HEK293T (cell line): ENCODE data around the gene OR6B3.

Experiments used
- CTCF ChIA-PET: fragments of 350-600 bp; formaldehyde crosslinking; extraction: SDS; loops from one replicate; lab custom pipeline; 2021; ENCODE audit warnings: antibody characterized with exemption, inconsistent platforms; lab: Yijun Ruan, JAX
- POLR2A ChIA-PET: fragments of 350-600 bp; formaldehyde crosslinking; extraction: SDS; loops from one replicate; lab custom pipeline; 2020; ENCODE audit warnings: antibody characterized with exemption, inconsistent platforms; lab: Yijun Ruan, JAX
- DNase-seq: peaks from one replicate; pipeline ENCODE4 v3.0.0; 2012; ENCODE audit warnings: mixed read lengths; ENCODE audit errors: extremely low spot score
- ARNT ChIP-seq: fragments of 450-650 bp; IDR thresholded peaks from 2 replicates; pipeline ENCODE4 v1.6.1; 2017; ENCODE audit warnings: mild to moderate bottlenecking
- BHLHE40 ChIP-seq: fragments of 450-650 bp; IDR thresholded peaks from 2 replicates; pipeline ENCODE4 v1.6.1; 2016; ENCODE audit warnings: mild to moderate bottlenecking, moderate library complexity, borderline replicate concordance
- CTBP1 ChIP-seq: fragments of 450-650 bp; IDR thresholded peaks from 2 replicates; pipeline ENCODE4 v1.6.1; 2016; ENCODE audit warnings: borderline replicate concordance
- ELF4 ChIP-seq: fragments of 450-650 bp; IDR thresholded peaks from 2 replicates; pipeline ENCODE4 v1.6.1; 2017; ENCODE audit warnings: antibody characterized with exemption
- FOXA1 ChIP-seq: fragments of 450-650 bp; IDR thresholded peaks from 2 replicates; pipeline ENCODE4 v1.6.1; 2016; ENCODE audit warnings: mild to moderate bottlenecking
- FOXK2 ChIP-seq: fragments of 450-650 bp; IDR thresholded peaks from 2 replicates; pipeline ENCODE4 v1.6.1; 2016; ENCODE audit warnings: mild to moderate bottlenecking
- FOXM1 ChIP-seq: fragments of 450-650 bp; IDR thresholded peaks from 2 replicates; pipeline ENCODE4 v1.6.1; 2017; ENCODE audit warnings: mild to moderate bottlenecking, borderline replicate concordance
- HDGF ChIP-seq: fragments of 450-650 bp; IDR thresholded peaks from 2 replicates; pipeline ENCODE4 v1.6.1; 2017; ENCODE audit warnings: antibody characterized with exemption, borderline replicate concordance
- L3MBTL2 ChIP-seq: fragments of 450-650 bp; conservative IDR thresholded peaks from 2 replicates; pipeline ENCODE4 v1.6.1; 2016; ENCODE audit warnings: mild to moderate bottlenecking
- LEF1 ChIP-seq: fragments of 450-650 bp; IDR thresholded peaks from 2 replicates; pipeline ENCODE4 v1.6.1; 2017; ENCODE audit warnings: mild to moderate bottlenecking, borderline replicate concordance
- NFRKB ChIP-seq: fragments of 450-650 bp; IDR thresholded peaks from 2 replicates; pipeline ENCODE4 v1.6.1; 2016; ENCODE audit warnings: mild to moderate bottlenecking, moderate library complexity
- SP1 ChIP-seq: fragments of 450-650 bp; IDR thresholded peaks from 2 replicates; pipeline ENCODE4 v1.6.1; 2017
- SUZ12 ChIP-seq: fragments of 450-650 bp; IDR thresholded peaks from 2 replicates; pipeline ENCODE4 v1.6.1; 2016; ENCODE audit warnings: mild to moderate bottlenecking
- TARDBP ChIP-seq: fragments of 450-650 bp; IDR thresholded peaks from 2 replicates; pipeline ENCODE4 v1.6.1; 2016
- ZNF384 ChIP-seq: fragments of 450-650 bp; IDR thresholded peaks from 2 replicates; pipeline ENCODE4 v1.6.1; 2016
- TF ChIP-seq, protein P1 (sequence below): fragments of 450-650 bp; IDR thresholded peaks from 2 replicates; pipeline ENCODE4 v1.6.1; 2016

Gene OR6B3

DNA sequence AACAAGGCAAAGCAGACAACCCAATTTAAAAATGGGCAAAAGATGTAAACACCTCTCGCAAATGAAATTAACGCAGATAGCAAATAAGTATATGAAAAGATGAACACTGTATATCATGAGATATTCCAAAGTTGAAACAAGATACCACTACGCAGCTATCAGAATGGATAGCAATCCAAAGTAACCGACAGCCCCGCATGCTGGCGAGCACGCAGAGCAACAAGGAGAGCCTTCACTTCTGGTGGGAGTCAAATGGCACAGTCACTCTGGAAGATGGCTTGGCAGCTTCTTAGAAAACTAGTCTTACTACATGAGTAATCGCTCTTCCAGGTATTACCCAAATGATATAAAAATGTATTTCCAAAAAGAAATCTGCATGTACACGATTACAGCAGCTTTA, 29.5 kb downstream of the OR6B3 start:
- POLR2A ChIA-PET = no interaction called here
- peak; percentile 34 for DNase-seq
- no peak for TF ChIP-seq FOXK2
- TF ChIP-seq ARNT = no peak
- no peak for TF ChIP-seq ZNF384
- TF ChIP-seq FOXA1 = no peak
- TF ChIP-seq LEF1 = no peak
- TF ChIP-seq BHLHE40 = no peak
- no peak for TF ChIP-seq FOXM1
- TF ChIP-seq ELF4 = no peak
- no peak for TF ChIP-seq HDGF
- no peak for TF ChIP-seq SP1
- TF ChIP-seq L3MBTL2 = no peak
- TF ChIP-seq TARDBP = no peak
- no peak for TF ChIP-seq CTBP1
- TF ChIP-seq, protein P1, sequence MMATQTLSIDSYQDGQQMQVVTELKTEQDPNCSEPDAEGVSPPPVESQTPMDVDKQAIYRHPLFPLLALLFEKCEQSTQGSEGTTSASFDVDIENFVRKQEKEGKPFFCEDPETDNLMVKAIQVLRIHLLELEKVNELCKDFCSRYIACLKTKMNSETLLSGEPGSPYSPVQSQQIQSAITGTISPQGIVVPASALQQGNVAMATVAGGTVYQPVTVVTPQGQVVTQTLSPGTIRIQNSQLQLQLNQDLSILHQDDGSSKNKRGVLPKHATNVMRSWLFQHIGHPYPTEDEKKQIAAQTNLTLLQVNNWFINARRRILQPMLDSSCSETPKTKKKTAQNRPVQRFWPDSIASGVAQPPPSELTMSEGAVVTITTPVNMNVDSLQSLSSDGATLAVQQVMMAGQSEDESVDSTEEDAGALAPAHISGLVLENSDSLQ = no peak
- TF ChIP-seq NFRKB = no peak
- no peak for TF ChIP-seq SUZ12
- CTCF ChIA-PET = no interaction called here

DNA sequence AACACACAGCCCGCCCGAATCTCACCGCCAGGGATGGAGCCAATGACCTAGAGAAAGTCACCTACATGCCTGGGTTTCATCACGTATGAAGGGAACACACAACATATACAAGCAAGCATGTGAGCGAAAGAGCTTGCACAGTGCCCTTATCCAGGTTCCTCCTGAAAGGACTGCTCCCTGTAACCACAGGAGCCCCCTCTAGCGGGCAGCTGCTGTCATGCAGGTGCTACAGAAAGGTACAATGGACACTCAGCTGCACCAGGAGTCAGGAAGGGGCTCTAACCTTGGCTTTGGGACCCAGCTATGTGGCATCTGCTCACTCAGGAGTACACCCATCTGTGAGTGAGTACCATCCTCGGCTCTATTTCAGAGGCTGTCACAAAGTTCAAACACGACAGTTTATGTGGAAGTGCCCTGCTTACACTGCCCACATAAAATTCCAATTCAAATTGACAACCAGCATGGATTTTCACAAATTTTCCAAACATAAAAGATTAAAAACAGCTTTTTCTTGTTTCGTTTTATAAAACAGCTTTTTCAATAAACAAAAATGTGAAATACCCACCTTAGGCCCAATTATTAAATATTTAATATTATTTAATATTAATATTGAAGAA, 31.7 kb downstream of the OR6B3 start:
- ChIA-PET POLR2A (no interaction called here), CTCF (interaction anchor here (0.6 to 1.0 kb wide), 4 partner anchors 9 to 21 kb away, joined by 3 to 5 read pairs (median 4); partner anchors contain the start of gene OR6B2)
- peak; percentile 71 for DNase-seq
- TF ChIP-seq L3MBTL2 (no peak), TARDBP (no peak), NFRKB (no peak), CTBP1 (no peak), FOXK2 (no peak), ZNF384 (no peak), FOXM1 (no peak), ARNT (no peak), HDGF (no peak)

DNA sequence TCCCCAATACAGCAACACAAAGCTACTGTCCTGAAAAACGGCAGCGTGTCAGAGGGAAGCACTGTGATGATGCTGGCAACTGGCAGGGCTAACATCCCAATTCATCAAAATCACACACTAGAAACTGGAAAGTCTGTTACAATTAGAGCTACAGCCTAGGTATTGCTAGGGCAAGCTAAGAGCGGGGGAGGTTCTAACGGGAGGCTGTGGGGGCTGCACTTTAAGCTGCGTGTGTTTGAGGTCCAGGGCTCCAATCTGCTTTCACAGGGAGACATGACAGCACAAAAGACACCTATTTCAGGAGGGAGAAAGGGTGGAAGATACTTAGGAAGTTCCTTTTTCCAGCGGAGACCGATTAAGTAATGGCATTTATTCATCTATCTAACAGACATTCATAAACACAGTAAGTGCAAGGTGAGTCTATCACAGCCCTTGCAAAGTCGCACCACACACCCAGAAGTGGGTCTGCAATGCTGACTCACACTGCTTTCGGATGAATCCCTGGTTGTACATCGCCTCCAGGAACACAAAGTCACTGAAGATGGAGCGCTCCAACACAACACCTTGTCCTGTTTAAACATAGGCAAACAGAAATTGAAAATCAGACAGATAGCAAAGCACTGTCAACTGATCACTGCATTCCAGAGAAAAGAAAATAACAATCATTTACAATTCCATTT, 35.1 kb downstream of the OR6B3 start:
- CTCF ChIA-PET = no interaction called here
- POLR2A ChIA-PET = no interaction called here
- no peak for DNase-seq
- TF ChIP-seq, protein P1 = no peak
- no peak for TF ChIP-seq TARDBP

DNA sequence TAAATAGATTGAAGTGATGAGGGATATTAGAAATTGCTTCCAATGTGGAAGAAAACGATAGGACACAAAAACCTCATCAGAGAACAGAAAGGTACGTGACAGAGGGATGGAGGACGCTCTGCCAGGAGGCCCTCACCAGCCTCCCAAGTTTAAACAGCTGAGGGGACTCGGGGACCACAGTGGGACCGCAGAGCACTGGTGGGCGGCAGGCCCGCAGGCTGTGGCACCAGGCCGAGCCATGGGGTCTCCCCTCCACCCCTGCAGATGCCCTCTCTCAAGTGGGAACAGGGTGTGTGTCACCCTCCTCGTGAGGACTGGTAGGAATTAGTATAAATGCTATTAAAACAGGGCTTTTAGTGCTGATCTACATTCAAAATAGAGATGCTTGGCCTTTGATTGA, 39.0 kb downstream of the OR6B3 start:
- ChIA-PET POLR2A (no interaction called here), CTCF (no interaction called here)
- TF ChIP-seq BHLHE40 (no peak), ARNT (no peak), HDGF (no peak), FOXA1 (no peak), ELF4 (no peak), SUZ12 (no peak), TARDBP (no peak), NFRKB (no peak), FOXM1 (no peak), SP1 (no peak), CTBP1 (no peak), FOXK2 (no peak), L3MBTL2 (no peak), LEF1 (no peak), ZNF384 (no peak)
- TF ChIP-seq, protein P1 = no peak
- no peak for DNase-seq

DNA sequence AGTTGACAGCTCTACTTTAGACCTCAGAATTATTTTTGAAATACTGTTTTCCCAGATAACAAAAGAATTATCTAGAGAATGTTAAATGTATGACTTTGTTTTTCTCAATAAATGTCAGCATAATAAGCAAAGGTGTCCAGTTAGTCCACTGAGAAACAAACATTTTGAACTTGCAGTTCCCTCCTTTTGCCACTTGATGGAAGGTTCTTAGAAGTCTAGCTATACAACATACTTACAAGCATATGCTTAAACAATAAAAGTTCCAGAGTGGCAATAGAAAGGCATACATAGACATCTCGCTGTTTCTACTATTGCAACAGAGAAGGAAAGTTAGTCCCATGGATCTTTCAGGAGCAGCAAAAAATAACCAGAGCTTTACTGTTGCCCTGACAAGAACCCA, 40.0 kb downstream of the OR6B3 start:
- TF ChIP-seq NFRKB (no peak), FOXM1 (no peak), L3MBTL2 (no peak), ELF4 (no peak), FOXA1 (no peak), SUZ12 (no peak), FOXK2 (no peak), ARNT (no peak), LEF1 (no peak), TARDBP (no peak), HDGF (no peak), BHLHE40 (no peak), ZNF384 (no peak), CTBP1 (no peak), SP1 (no peak)
- TF ChIP-seq, protein P1 = no peak
- POLR2A ChIA-PET = interaction anchor here (1.2 kb wide), 1 partner anchor 12 kb away, joined by 4 read pairs; the partner anchor contains the start of gene NDUFA10
- no peak for DNase-seq
- CTCF ChIA-PET = no interaction called here
